Liver (tissue), 3 donors: Measurements from ENCODE around the gene ALK.

ENCODE experiments used
- CTCF ChIP-seq: fragments of 150-350 bp; IDR thresholded peaks from 2 replicates; pipeline ENCODE4 v1.5.1; 2017; ENCODE audit warnings: improper control_type of control experiment, low read depth, low read length; ENCODE audit not compliant: missing input control
- FOXA1 ChIP-seq: IDR thresholded peaks from 2 replicates; pipeline ENCODE4 v1.6.1; 2016; ENCODE audit warnings: antibody characterized with exemption
- SP1 ChIP-seq: IDR thresholded peaks from 2 replicates; pipeline ENCODE4 v1.6.1; 2018; ENCODE audit warnings: antibody characterized with exemption, mild to moderate bottlenecking
- donor health status: healthy.
- donor health status: healthy.

- TF ChIP-seq CTCF (no peak), FOXA1 (no peak), SP1 (no peak)
Measured at GRCh38 chr2:29878898-29879297, 42.5 kb downstream of the ALK start.
